ENCODE data around the gene TRMT112. TPM values are rescaled to one million over a fixed set of nuclear protein-coding genes. Genes with fewer than 3 reads are reported as not detected.

The TRMT112 gene
- total RNA-seq, 3 donors from 2014 or later, result 48.5 to 122 (median 63.5) TPM

- Histone ChIP-seq H3K36me3 (ENCODE audit: low read depth) (no peaks in the 10 kb centered on the region), H3K4me1 (ENCODE audit: low read depth) (peaks cover 13% of the 10 kb centered on the region), H3K9me3 (no peaks in the 10 kb centered on the region), H3K4me3 (no peak overlapping the region)
- ATAC-seq (peak; percentile 22), DNase-seq (no peak)
- no peak for TF ChIP-seq CTCF (IDR thresholded peaks at IDR 0.05)
- intact Hi-C loops (cut with DNase I, micrococcal nuclease), result no loop called here
Measured at GRCh38 chr11:64291752-64292459, 25.5 kb downstream of the TRMT112 start.

- intact Hi-C loops (cut with DNase I, micrococcal nuclease), result no loop called here
- H3K9me3 ChIP-seq, result no peaks in the 10 kb centered on the region
- no peak within 1 kb of the TSS for H3K4me3 ChIP-seq
- TF ChIP-seq CTCF (IDR thresholded peaks at IDR 0.05), result no peak
- H3K36me3 ChIP-seq (ENCODE audit: low read depth), result no peaks in the 10 kb centered on the region
- DNase-seq (no peak), ATAC-seq (no peak)
- peaks cover 18% of the 10 kb centered on the region for H3K4me1 ChIP-seq (ENCODE audit: low read depth)
Measured at GRCh38 chr11:64291262-64291751, 26.1 kb downstream of the TRMT112 start, which contains the start of gene KCNK4. Gene KCNK4, plus strand, starts transcription at chr11:64291302. Its CDS starts 1,717 bp downstream, at chr11:64293019.

- Histone ChIP-seq H3K36me3 (ENCODE audit: low read depth) (no peaks in the 10 kb centered on the region), H3K4me3 (no peak overlapping the region), H3K4me1 (ENCODE audit: low read depth) (peaks cover 22% of the 10 kb centered on the region), H3K9me3 (no peaks in the 10 kb centered on the region)
- no peak for DNase-seq
- intact Hi-C loops (cut with DNase I, micrococcal nuclease), result no loop called here
- ATAC-seq, result no peak
- no peak for TF ChIP-seq CTCF (IDR thresholded peaks at IDR 0.05)
Measured at GRCh38 chr11:64290352-64291261, 26.8 kb downstream of the TRMT112 start.

GRCh38 chr11:64289002-64289564 lies 28.3 kb downstream of the TRMT112 start:
- intact Hi-C loops (cut with DNase I, micrococcal nuclease), result no loop called here
- Histone ChIP-seq H3K4me3 (no peak overlapping the region), H3K36me3 (ENCODE audit: low read depth) (no peaks in the 10 kb centered on the region), H3K9me3 (no peaks in the 10 kb centered on the region), H3K4me1 (ENCODE audit: low read depth) (peaks cover 22% of the 10 kb centered on the region)
- TF ChIP-seq CTCF (IDR thresholded peaks at IDR 0.05), result no peak
- ATAC-seq (no peak), DNase-seq (no peak)

- DNase-seq (no peak), ATAC-seq (no peak)
- peaks cover 30% of the 10 kb centered on the region for H3K4me1 ChIP-seq (ENCODE audit: low read depth)
- H3K36me3 ChIP-seq (ENCODE audit: low read depth), result no peaks in the 10 kb centered on the region
- no peak overlapping the region for H3K4me3 ChIP-seq
- no peak for TF ChIP-seq CTCF (IDR thresholded peaks at IDR 0.05)
- intact Hi-C loops (cut with DNase I, micrococcal nuclease), result no loop called here
- H3K9me3 ChIP-seq, result no peaks in the 10 kb centered on the region
Measured at GRCh38 chr11:64288353-64288750, 29.0 kb downstream of the TRMT112 start.

All from mucosa of descending colon (tissue), 3 donors.